OCI-M1 (cell line): ENCODE results near the gene ATP6V0D1.

Experiments
- DNase-seq: peaks from one replicate; lab custom pipeline; 2025; lab: John Stamatoyannopoulos, UW

ATP6V0D1 gene

GRCh38 chr16:67393111-67393787 is 87.7 kb downstream of the ATP6V0D1 start, which contains the start of gene TPPP3:
TSS of gene TPPP3 (minus strand) at chr16:67393498. CDS start at chr16:67391111, 2,387 bp downstream.
- DNase-seq, result peak; percentile 17

- no peak for DNase-seq
These were observed 88.5 kb downstream of the ATP6V0D1 start for GRCh38 chr16:67392301-67393059.

- DNase-seq, result no peak
These were observed 89.3 kb downstream of the ATP6V0D1 start for GRCh38 chr16:67391424-67392300.

- DNase-seq, result no peak
These were observed 90.0 kb downstream of the ATP6V0D1 start for GRCh38 chr16:67390816-67391423.

- no peak for DNase-seq
These were observed 90.8 kb downstream of the ATP6V0D1 start for GRCh38 chr16:67389911-67390815.

DNA sequence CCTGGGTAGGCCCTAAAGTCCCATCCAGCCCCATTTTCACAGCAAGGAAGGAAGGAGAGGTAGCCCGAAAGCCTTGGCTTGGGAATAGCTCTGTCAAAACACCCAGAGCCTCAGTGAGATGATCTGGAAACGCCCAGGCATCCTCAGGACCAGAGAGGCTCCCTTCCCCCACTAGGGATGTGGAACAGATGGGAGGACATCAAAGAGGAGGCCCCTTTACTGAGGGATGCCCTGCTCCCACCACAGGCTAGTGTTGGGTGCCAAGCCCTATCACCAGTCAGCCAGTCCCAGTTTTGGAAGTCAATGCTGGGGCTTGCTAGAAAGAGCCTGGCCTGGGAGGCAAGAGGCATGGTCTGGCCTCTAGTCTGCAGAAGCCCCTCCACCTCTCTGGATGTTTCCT is 92.4 kb downstream of the ATP6V0D1 start:
- DNase-seq, result no peak

DNA sequence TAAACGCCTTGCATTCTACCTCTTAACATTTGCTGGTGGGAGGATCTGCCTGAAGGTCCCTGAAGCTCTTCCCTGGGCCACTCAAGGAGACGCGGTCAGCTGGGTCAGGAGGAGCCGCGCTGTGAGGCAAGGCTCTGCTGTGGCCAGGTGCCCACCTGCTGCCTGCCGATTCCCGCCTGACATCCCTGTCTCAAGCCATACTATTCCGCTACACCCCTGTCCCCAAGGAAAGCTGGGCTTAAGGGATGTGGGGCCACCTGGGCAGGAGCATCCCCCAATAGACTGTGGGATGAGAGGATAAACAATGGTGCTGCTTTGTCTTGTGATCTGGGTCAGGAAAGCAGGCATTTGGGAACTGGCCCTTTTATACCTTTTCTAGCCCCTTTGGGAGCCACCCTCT is 92.8 kb downstream of the ATP6V0D1 start:
- DNase-seq, result no peak
